NT2/D1 (cell line): Measurements from ENCODE around the gene ERN2.

Experiments used
- SUZ12 ChIP-seq: IDR thresholded peaks from 2 replicates; pipeline ENCODE4 v1.6.1; 2011; ENCODE audit not compliant: insufficient read length, insufficient read depth; ENCODE audit errors: extremely low read depth
- YY1 ChIP-seq: IDR thresholded peaks from 2 replicates; pipeline ENCODE4 v1.6.1; 2011; ENCODE audit not compliant: insufficient read length, insufficient read depth
- ZNF274 ChIP-seq: IDR thresholded peaks from 2 replicates; pipeline ENCODE4 v1.6.1; 2011; ENCODE audit warnings: mild to moderate bottlenecking, low read depth, low read length

- TF ChIP-seq YY1 (no peak), SUZ12 (no peak), ZNF274 (no peak)
Measured at GRCh38 chr16:23734176-23734893, 21.3 kb upstream of the ERN2 start.
